SIG-M5 treated with dmso at 0.1 percent for 504 hours (cell line): ENCODE data around the gene PPIL1.

Source experiments
- DNase-seq: peaks from one replicate; lab custom pipeline; 2025; ENCODE audit not compliant: unreplicated experiment; lab: John Stamatoyannopoulos, UW

PPIL1 gene

GRCh38 chr6:36856277-36856676, 18.3 kb downstream of the PPIL1 start:
- DNase-seq = no peak

- DNase-seq = no peak
Observed at GRCh38 chr6:36855750-36856149, 18.9 kb downstream of the PPIL1 start.

GRCh38 chr6:36853325-36853724, 21.3 kb downstream of the PPIL1 start:
- peak; percentile 91 for DNase-seq

- no peak for DNase-seq
Observed at GRCh38 chr6:36852481-36853147, 22.0 kb downstream of the PPIL1 start.

- DNase-seq = peak; percentile 89
Observed at GRCh38 chr6:36851626-36852025, 23.0 kb downstream of the PPIL1 start.

- DNase-seq = peak; percentile 48
Observed at GRCh38 chr6:36851149-36851614, 23.4 kb downstream of the PPIL1 start.

GRCh38 chr6:36850021-36850420, 24.6 kb downstream of the PPIL1 start:
- DNase-seq = no peak

- DNase-seq = no peak
Observed at GRCh38 chr6:36848658-36849441, 25.8 kb downstream of the PPIL1 start.

GRCh38 chr6:36847991-36848390, 26.6 kb downstream of the PPIL1 start:
- no peak for DNase-seq

GRCh38 chr6:36847152-36847551, 27.5 kb downstream of the PPIL1 start:
- DNase-seq = no peak

GRCh38 chr6:36845233-36845632, 29.4 kb downstream of the PPIL1 start:
- DNase-seq = no peak

- DNase-seq = no peak
Observed at GRCh38 chr6:36844232-36845170, 30.1 kb downstream of the PPIL1 start.

- DNase-seq = no peak
Observed at GRCh38 chr6:36843170-36843569, 31.4 kb downstream of the PPIL1 start.

GRCh38 chr6:36841756-36842155, 32.8 kb downstream of the PPIL1 start:
- DNase-seq = no peak

GRCh38 chr6:36840432-36841403, 33.9 kb downstream of the PPIL1 start:
- no peak for DNase-seq

- DNase-seq = no peak
Observed at GRCh38 chr6:36839749-36840431, 34.7 kb downstream of the PPIL1 start.

GRCh38 chr6:36838896-36839748, 35.5 kb downstream of the PPIL1 start, which contains the start of gene CPNE5:
CPNE5 (minus strand) TSS chr6:36839444; CDS start chr6:36839377, 67 bp downstream.
- DNase-seq = no peak

- DNase-seq = no peak
Observed at GRCh38 chr6:36837686-36838085, 36.9 kb downstream of the PPIL1 start.

GRCh38 chr6:36837022-36837339, 37.6 kb downstream of the PPIL1 start:
- DNase-seq = no peak
